ENCODE results near the gene OR5AS1. TPM values are rescaled to one million over a fixed set of nuclear protein-coding genes. Genes with fewer than 3 reads are reported as not detected.

The OR5AS1 gene
- total RNA-seq, 8 experiments from 2014 or later, result 0.04 to 0.28 (median 0.05) TPM; not detected in 3

Other genes with a start within 250 kb of the OR5AS1 start
- under 1 TPM in 2 of 8 experiments, not detected in 6; 0.33 to 0.36 TPM for gene OR5D14, start 232.1 kb upstream of the OR5AS1 start, total RNA-seq
- gene OR5L1, start 216.3 kb upstream of the OR5AS1 start, total RNA-seq, result under 1 TPM in 1 of 8 experiments, not detected in 7; 0.76 TPM
- gene OR5D18, start 208.0 kb upstream of the OR5AS1 start, total RNA-seq, result under 1 TPM in 1 of 8 experiments, not detected in 7; 0.28 TPM
- gene OR5L2, start 200.4 kb upstream of the OR5AS1 start, total RNA-seq, result under 1 TPM in 2 of 8 experiments, not detected in 6; 0.21 to 0.95 TPM
- gene OR5D16, start 188.9 kb upstream of the OR5AS1 start, total RNA-seq, result under 1 TPM in 1 of 8 experiments, not detected in 7; 0.38 TPM
- not detected for gene TRIM51, start 144.4 kb upstream of the OR5AS1 start, total RNA-seq
- under 1 TPM in 1 of 8 experiments, not detected in 7; 0.52 TPM for gene OR5W2, start 113.1 kb upstream of the OR5AS1 start, total RNA-seq
- under 1 TPM in 2 of 8 experiments, not detected in 6; 0.21 to 0.76 TPM for gene OR5I1, start 91.3 kb upstream of the OR5AS1 start, total RNA-seq
- gene OR10AG1, start 57.7 kb upstream of the OR5AS1 start, total RNA-seq, result under 1 TPM in 3 of 8 experiments, not detected in 5; 0.05 to 0.33 (median 0.13) TPM
- gene OR5F1, start 33.0 kb upstream of the OR5AS1 start, total RNA-seq, result under 1 TPM in 2 of 8 experiments, not detected in 6; 0.36 to 0.95 TPM
- gene OR8I2, start 65.7 kb downstream of the OR5AS1 start, total RNA-seq, result under 1 TPM in 2 of 8 experiments, not detected in 6; 0.45 to 0.47 TPM
- under 1 TPM in 3 of 8 experiments, not detected in 5; 0.18 to 0.59 (median 0.47) TPM for gene OR8H2, start 76.0 kb downstream of the OR5AS1 start, total RNA-seq
- gene OR8H3, start 94.7 kb downstream of the OR5AS1 start, total RNA-seq, result under 1 TPM in 1 of 8 experiments, not detected in 7; 0.49 TPM
- under 1 TPM in 1 of 8 experiments, not detected in 7; 0.14 TPM for gene OR8J3, start 112.5 kb downstream of the OR5AS1 start, total RNA-seq
- gene OR8K5, start 132.7 kb downstream of the OR5AS1 start, total RNA-seq, result under 1 TPM in 1 of 8 experiments, not detected in 7; 0.33 TPM
- not detected for gene OR5J2, start 149.0 kb downstream of the OR5AS1 start, total RNA-seq
- gene OR5T2, start 206.6 kb downstream of the OR5AS1 start, total RNA-seq, result under 1 TPM in 2 of 8 experiments, not detected in 6; 0.15 to 0.38 TPM
- gene OR5T3, start 224.6 kb downstream of the OR5AS1 start, total RNA-seq, result not detected
- under 1 TPM in 1 of 8 experiments, not detected in 7; 0.38 TPM for gene OR5T1, start 246.5 kb downstream of the OR5AS1 start, total RNA-seq